H1 (cell line): ENCODE results near the gene GREM2. TPM values are rescaled to one million over a fixed set of nuclear protein-coding genes. Genes with fewer than 3 reads are reported as not detected.

Source experiments
- BRCA1 ChIP-seq: IDR thresholded peaks from 2 replicates; pipeline ENCODE4 v1.6.1; 2012; ENCODE audit warnings: low read depth, low read length, improper control_type of control experiment
- CBX8 ChIP-seq: fragments of 300-800, 300-1000 bp; sonication (generic); IDR thresholded peaks from 2 replicates; pipeline ENCODE4 v1.7.1; 2016; ENCODE audit warnings: low read depth, low read length, borderline replicate concordance
- GTF2F1 ChIP-seq: IDR thresholded peaks from 2 replicates; pipeline ENCODE4 v1.6.1; 2012; ENCODE audit warnings: low read depth, low read length, improper control_type of control experiment, borderline replicate concordance
- SAP30 ChIP-seq: fragments of 300-600 bp; sonication (generic); IDR thresholded peaks from 2 replicates; pipeline ENCODE4 v1.7.1; 2012; ENCODE audit warnings: low read length, moderate library complexity, mild to moderate bottlenecking, inconsistent platforms; ENCODE audit not compliant: insufficient read depth, insufficient replicate concordance
- polyA plus RNA-seq, 7 experiments: library from polyadenylated mRNA; depleted of rRNA in 3 of 7; stranded (reverse) in 5 of 7; unstranded in 2 of 7; fragments of >200 nt in 5 of 7; fragments of 200-250 nt in 2 of 7; gene quantifications; 1 replicate in 5 of 7; 2 replicates in 1 of 7; 4 replicates in 1 of 7; pipeline versions ENCODE4 v1.2.1 to v1.2.3, GENCODE V29; 2011 to 2013; ENCODE audit warnings: missing spikeins in 2 of 7, mixed read lengths in 2 of 7
- total RNA-seq: library from RNA; stranded (reverse); fragmentation: NEBNext Ultra II Directional; extraction: Animal tissue kit (Norgen Biotek cat#: 25700); gene quantifications from 2 replicates; pipeline ENCODE4 v1.2.1, GENCODE V29; 2021

GREM2 gene
- total and polyA plus RNA-seq, 2 of the 8 experiments (the other 6 are each of a cell fraction or from before 2014, with no cell fraction given) = 0.05 TPM; not detected in 1

DNA sequence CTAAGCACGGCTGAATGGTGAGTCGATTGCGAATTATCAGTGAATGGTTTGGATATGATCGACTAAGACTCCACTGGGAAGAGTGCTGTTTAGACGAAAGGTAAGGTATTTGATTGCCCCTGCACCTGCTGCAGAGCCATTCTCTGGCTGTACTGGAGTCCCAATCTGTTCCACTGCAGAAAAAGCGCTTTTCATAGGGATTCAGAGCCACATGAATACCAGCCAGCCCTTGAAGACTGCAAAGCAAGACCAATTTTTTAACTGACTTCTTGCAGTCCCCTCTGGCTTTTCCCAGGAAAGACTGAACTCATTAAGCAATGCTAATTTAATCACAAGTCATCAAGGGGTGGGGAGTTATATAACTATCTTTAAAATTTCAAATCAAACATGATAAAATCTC lies 1.3 kb downstream of the GREM2 start (continued):
- no peak for TF ChIP-seq BRCA1
- no peak for TF ChIP-seq CBX8
- TF ChIP-seq GTF2F1 = no peak
- TF ChIP-seq SAP30 = no peak
- TF ChIP-seq, all 59 proteins: peak for 0
